Measurements from ENCODE around the gene REV3L.

DNA sequence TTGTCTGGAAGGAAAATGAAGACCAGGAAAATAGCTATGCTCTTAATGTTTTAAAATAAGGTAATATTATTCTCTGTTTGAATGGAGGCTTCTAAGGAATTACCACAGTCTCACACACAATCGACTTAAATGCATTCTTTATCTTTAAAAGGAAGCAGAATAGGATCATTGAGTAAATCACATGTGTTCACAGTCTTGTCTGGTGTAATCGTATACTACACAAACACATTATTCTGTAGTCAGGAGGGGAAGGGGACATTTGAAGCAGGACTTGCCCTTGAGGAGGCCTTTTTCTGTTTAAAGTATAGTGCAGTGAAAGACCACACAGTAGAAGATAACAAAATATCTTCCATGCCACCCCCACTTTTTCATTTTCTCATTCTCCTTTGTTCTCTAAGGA lies 20.6 kb upstream of the REV3L start:
- TF ChIP-seq POLR2A (IDR thresholded peaks at IDR 0.05; ENCODE audit: low read depth, low read length) (no peak), CTCF (IDR thresholded peaks at IDR 0.05; ENCODE audit: extremely low read depth in 1 of 2, insufficient read depth in 1 of 2, low read depth in 1 of 2, low read length in 2 of 2) (no peak)

All from endothelial cell of umbilical vein (primary cell).